Spleen (tissue), 7 donors: ENCODE measurements around the gene DNAJC8.

Experiments used
- CTCF ChIP-seq, 11 experiments: fragments of 200-600 bp in 7 of 11; fragments of 450-650 bp in 4 of 11; sonication (generic) in 4 of 11; IDR thresholded peaks in 8 of 11; conservative IDR thresholded peaks in 3 of 11; 1 replicate in 7 of 11; 2 replicates in 4 of 11; pipeline versions ENCODE4 v1.4.0 to v1.8.0; 2016 to 2021; ENCODE audit warnings: antibody characterized with exemption in 11 of 11, inconsistent platforms in 4 of 11, mild to moderate bottlenecking in 1 of 11
- POLR2A ChIP-seq, 3 donors: fragments of 450-650 bp; IDR thresholded peaks; one replicate each; pipeline ENCODE4 v1.5.1; 2017; ENCODE audit warnings: antibody characterized with exemption in 3 of 3, mild to moderate bottlenecking in 1 of 3
- POLR2AphosphoS5 ChIP-seq, 3 donors: sonication (generic); formaldehyde crosslinking; IDR thresholded peaks; one replicate each; pipeline ENCODE4 v1.5.1; 2017; ENCODE audit warnings: antibody characterized with exemption in 3 of 3
- donor health status: DM: no; HTN: no; CAD: no; lungs with moderate emphysema.
- donor health status: DM: no; HTN: no; CAD: no.
- donor health status: DM: no; HTN: no; CAD: no.

GRCh38 chr1:28160782-28161266, 72.0 kb downstream of the DNAJC8 start:
- no peak for TF ChIP-seq CTCF (IDR thresholded peaks at IDR 0.05 in 8 of 11, conservative IDR thresholded peaks at IDR 0.05 in 3 of 11)
- no peak for TF ChIP-seq POLR2A (IDR thresholded peaks at IDR 0.05)
- TF ChIP-seq POLR2AphosphoS5 (IDR thresholded peaks at IDR 0.05): no peak
